HepG2 (cell line): ENCODE results near the gene RHBDD2. TPM values are rescaled to one million over a fixed set of nuclear protein-coding genes. Genes with fewer than 3 reads are reported as not detected.
A peak's percentile ranks its signal among the peaks of the same experiment; 100 is the strongest.

Experiments used
- CBX1 ChIP-seq: IDR thresholded peaks from one replicate; pipeline ENCODE4 v1.6.1; 2016; ENCODE audit warnings: antibody characterized with exemption, low read depth
- ETV6 ChIP-seq: sonication (generic); formaldehyde crosslinking; conservative IDR thresholded peaks from 2 replicates; pipeline ENCODE4 v1.4.0; 2020; ENCODE audit warnings: missing genetic modification reagents
- REL ChIP-seq: sonication (generic); formaldehyde crosslinking; conservative IDR thresholded peaks from 2 replicates; pipeline ENCODE4 v1.8.0; 2022; ENCODE audit warnings: mild to moderate bottlenecking, missing genetic modification reagents, moderate library complexity
- SOX5 ChIP-seq: IDR thresholded peaks from 2 replicates; pipeline ENCODE4 v1.6.1; 2016; ENCODE audit warnings: borderline replicate concordance
- SOX6 ChIP-seq, 2 experiments: fragments of 450-650 bp in 1 of 2; sonication (generic) in 1 of 2; formaldehyde crosslinking in 1 of 2; IDR thresholded peaks; 2 replicates each; pipeline versions ENCODE4 v1.4.0 to v1.6.1; 2017 to 2020; ENCODE audit warnings: antibody characterized with exemption in 1 of 2, mild to moderate bottlenecking in 1 of 2, missing genetic modification reagents in 1 of 2
- TRIM22 ChIP-seq: fragments of 450-650 bp; IDR thresholded peaks from 2 replicates; pipeline ENCODE4 v1.6.1; 2017
- ZHX1 ChIP-seq: sonication (generic); formaldehyde crosslinking; IDR thresholded peaks from 2 replicates; pipeline ENCODE4 v1.8.1; 2022; ENCODE audit warnings: low read depth, mild to moderate bottlenecking, missing genetic modification reagents
- ZHX2 ChIP-seq, 2 experiments: sonication (generic) in 1 of 2; formaldehyde crosslinking in 1 of 2; IDR thresholded peaks; 2 replicates each; pipeline versions ENCODE4 v1.6.1 to v1.9.0; 2014 to 2022; ENCODE audit warnings: antibody characterized with exemption in 1 of 2, borderline replicate concordance in 1 of 2, inconsistent platforms in 1 of 2, low read depth in 1 of 2, missing genetic modification reagents in 1 of 2
- ZNF142 ChIP-seq: sonication (generic); formaldehyde crosslinking; IDR thresholded peaks from 2 replicates; pipeline ENCODE4 v1.4.0; 2020; ENCODE audit warnings: missing genetic modification reagents
- ZZZ3 ChIP-seq: sonication (generic); formaldehyde crosslinking; IDR thresholded peaks from 2 replicates; pipeline ENCODE4 v1.4.0; 2020; ENCODE audit warnings: missing genetic modification reagents, mild to moderate bottlenecking, borderline replicate concordance
- polyA plus RNA-seq, 8 experiments: library from polyadenylated mRNA; depleted of rRNA in 3 of 8; stranded (reverse) in 7 of 8; unstranded in 1 of 8; fragments of >200 nt; fragmentation: Illumina TruSeq in 4 of 8; extraction: Trizol in 4 of 8; gene quantifications; 2 replicates each; pipeline versions ENCODE4 v1.2.1 to v1.2.3, GENCODE V29; 2011 to 2016; ENCODE audit warnings: low read depth in 4 of 8, missing spikeins in 1 of 8, mixed read lengths in 1 of 8; ENCODE audit not compliant: insufficient read depth in 1 of 8
- total RNA-seq, 5 experiments: library from RNA; depleted of rRNA; stranded (reverse); fragments of >200 nt; fragmentation: Illumina TruSeq; extraction: Trizol; gene quantifications; 2 replicates each; pipeline ENCODE4 v1.2.3, GENCODE V29; 2016; ENCODE audit warnings: low read depth in 1 of 5

Gene RHBDD2
- total and polyA plus RNA-seq, 2 of the 13 experiments (the other 11 are each of a cell fraction or from before 2014, with no cell fraction given), result 23.1 to 26.4 TPM

GRCh38 chr7:75914655-75915415, 36.0 kb downstream of the RHBDD2 start, which contains the start of gene POR (continued):
- TF ChIP-seq ZNF142 (CRISPR knock-in tag) (peak; percentile 67; the same call in 1 of the 2 replicates), ZZZ3 (CRISPR knock-in tag) (no peak), ZHX1 (peak; percentile 53; the same call in 1 of the 2 replicates), SOX5 (peak; percentile 66; the same call in 1 of the 2 replicates), TRIM22 (no peak), CBX1 (peak; percentile 91), SOX6 (IDR thresholded peaks at IDR 0.05) (no peak), SOX6 (CRISPR knock-in tag; IDR thresholded peaks at IDR 0.05) (peak; percentile 62), ZHX2 (IDR thresholded peaks at IDR 0.05; ENCODE audit: low read depth) (no peak), ZHX2 (CRISPR knock-in tag; IDR thresholded peaks at IDR 0.05; ENCODE audit: borderline replicate concordance) (peak; percentile 89), ETV6 (CRISPR knock-in tag) (no peak), REL (CRISPR knock-in tag) (no peak)
